HL-60 (cell line): ENCODE results near the gene C2orf72.

Source experiments
- CTCF ChIP-seq: IDR thresholded peaks from one replicate; pipeline ENCODE4 v1.5.1; 2011; ENCODE audit warnings: low read length, control low read depth, inconsistent platforms; ENCODE audit not compliant: insufficient read depth
- GABPA ChIP-seq: IDR thresholded peaks from 2 replicates; pipeline ENCODE4 v1.6.1; 2012; ENCODE audit warnings: low read depth
- POLR2AphosphoS5 ChIP-seq: IDR thresholded peaks from 2 replicates; pipeline ENCODE4 v1.6.1; 2012; ENCODE audit warnings: low read depth
- REST ChIP-seq: IDR thresholded peaks from 2 replicates; pipeline ENCODE4 v1.6.1; 2012; ENCODE audit warnings: low read depth; ENCODE audit not compliant: insufficient replicate concordance
- SPI1 ChIP-seq: IDR thresholded peaks from 2 replicates; pipeline ENCODE4 v1.6.1; 2012; ENCODE audit warnings: low read depth, mild to moderate bottlenecking, borderline replicate concordance

GRCh38 chr2:231093933-231094332 is 56.6 kb downstream of the C2orf72 start:
- no peak for TF ChIP-seq GABPA
- no peak for TF ChIP-seq REST
- TF ChIP-seq POLR2AphosphoS5 = no peak
- TF ChIP-seq CTCF = no peak
- no peak for TF ChIP-seq SPI1
